Astrocyte (in vitro differentiated cells and primary cell): ENCODE data around the gene TNFAIP8L2. TPM values are rescaled to one million over a fixed set of nuclear protein-coding genes. Genes with fewer than 3 reads are reported as not detected.

ENCODE experiments used
- DNase-seq: peaks from one replicate; pipeline ENCODE4 v3.0.0-alpha.2; 2010; ENCODE audit warnings: low read depth
- FAIRE-seq: peaks from 2 replicates; lab custom pipeline; 2011; peaks lifted over from hg19 to GRCh38; lab: Jason Lieb, UNC
- H2AFZ ChIP-seq: 2 replicates; pipeline ENCODE4 v1.6.0; 2012; ENCODE audit warnings: low read depth, low read length, inconsistent platforms
- H3K27ac ChIP-seq: 2 replicates; pipeline ENCODE4 v1.5.1; 2011; ENCODE audit warnings: low read depth, low read length, inconsistent platforms
- H3K27me3 ChIP-seq: 2 replicates; pipeline ENCODE4 v1.6.0; 2011; ENCODE audit warnings: low read length, inconsistent platforms; ENCODE audit not compliant: insufficient read depth
- H3K36me3 ChIP-seq: 2 replicates; pipeline ENCODE4 v1.5.1; 2011; ENCODE audit warnings: low read length, inconsistent platforms; ENCODE audit not compliant: insufficient read depth
- H3K4me1 ChIP-seq: 2 replicates; pipeline ENCODE4 v1.5.1; 2011; ENCODE audit warnings: low read length, inconsistent platforms; ENCODE audit not compliant: insufficient read depth
- H3K4me2 ChIP-seq: 2 replicates; pipeline ENCODE4 v1.6.0; 2012; ENCODE audit warnings: low read length, inconsistent platforms
- H3K4me3 ChIP-seq: 2 replicates; pipeline ENCODE4 v1.5.1; 2011; ENCODE audit warnings: low read depth, mild to moderate bottlenecking, low read length, inconsistent platforms; ENCODE audit not compliant: insufficient read depth
- H3K79me2 ChIP-seq: 2 replicates; pipeline ENCODE4 v1.6.0; 2012; ENCODE audit warnings: mild to moderate bottlenecking, low read length, inconsistent platforms; ENCODE audit not compliant: insufficient read depth
- H3K9ac ChIP-seq: 2 replicates; pipeline ENCODE4 v1.6.0; 2012; ENCODE audit warnings: mild to moderate bottlenecking, low read length, inconsistent platforms
- H3K9me3 ChIP-seq: 2 replicates; pipeline ENCODE4 v1.5.1; 2012; ENCODE audit warnings: low read depth, mild to moderate bottlenecking, low read length, inconsistent platforms; ENCODE audit not compliant: insufficient read depth
- H4K20me1 ChIP-seq: 2 replicates; pipeline ENCODE4 v1.6.0; 2012; ENCODE audit warnings: low read length, inconsistent platforms; ENCODE audit not compliant: insufficient read depth
- H3K27ac Mint-ChIP-seq: one replicate; pipeline ENCODE4 v1.8.0; 2021; ENCODE audit warnings: mild to moderate bottlenecking, mixed read lengths; ENCODE audit not compliant: unreplicated experiment
- H3K27me3 Mint-ChIP-seq: one replicate; pipeline ENCODE4 v1.8.0; 2021; ENCODE audit warnings: low read depth, mixed read lengths; ENCODE audit not compliant: unreplicated experiment
- H3K36me3 Mint-ChIP-seq: one replicate; pipeline ENCODE4 v1.8.0; 2021; ENCODE audit warnings: low read depth, mixed read lengths; ENCODE audit not compliant: unreplicated experiment
- H3K4me1 Mint-ChIP-seq: one replicate; pipeline ENCODE4 v1.8.0; 2021; ENCODE audit warnings: low read depth, mixed read lengths; ENCODE audit not compliant: unreplicated experiment
- H3K4me3 Mint-ChIP-seq: one replicate; pipeline ENCODE4 v1.8.0; 2021; ENCODE audit warnings: mild to moderate bottlenecking, moderate library complexity, mixed read lengths; ENCODE audit not compliant: unreplicated experiment
- H3K9me3 Mint-ChIP-seq: one replicate; pipeline ENCODE4 v1.8.0; 2021; ENCODE audit warnings: mild to moderate bottlenecking, mixed read lengths; ENCODE audit not compliant: unreplicated experiment
- EZH2 ChIP-seq: IDR thresholded peaks from 2 replicates; pipeline ENCODE4 v1.6.1; 2012; ENCODE audit warnings: mild to moderate bottlenecking, low read length, inconsistent platforms; ENCODE audit not compliant: insufficient read depth
- total RNA-seq: library from RNA; stranded (reverse); gene quantifications from 2 replicates; pipeline ENCODE4 v1.2.1, GENCODE V29; 2021
- TF ChIP-seq, protein P1 (sequence below): IDR thresholded peaks from 2 replicates; pipeline ENCODE4 v1.5.1; 2011; ENCODE audit warnings: low read depth, mild to moderate bottlenecking, inconsistent platforms, low read length, moderate library complexity; ENCODE audit not compliant: insufficient read depth

The TNFAIP8L2 gene
- total RNA-seq, 1 donor from 2014 or later, result not detected

DNA sequence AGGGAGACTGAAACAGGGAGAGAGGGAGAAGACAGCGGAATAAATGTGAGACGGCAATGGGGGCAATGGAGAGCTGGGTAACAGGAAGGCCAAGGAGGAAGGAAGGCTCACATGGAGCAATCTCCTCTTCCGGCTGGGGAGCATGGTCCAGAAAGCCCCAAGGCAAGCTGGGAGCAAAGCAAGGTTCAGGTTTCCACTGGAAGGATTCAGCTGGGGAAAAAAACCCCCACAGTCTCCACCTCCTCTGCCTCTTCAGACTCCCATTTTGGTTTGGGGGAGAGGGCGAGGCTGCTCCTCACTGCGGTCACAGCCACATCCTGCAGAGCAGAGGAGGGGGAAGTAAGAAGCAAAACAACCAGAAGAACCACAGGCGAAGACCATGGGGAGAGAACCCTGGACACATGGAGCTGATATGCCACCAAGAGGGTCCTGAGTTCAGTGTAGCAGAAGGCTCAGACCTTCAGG is 650 bp downstream of the TNFAIP8L2 start:
- Histone ChIP-seq H3K4me3 (no peak overlapping the region), H3K9ac (no peak overlapping the region), H3K4me2 (no peak overlapping the region), H3K4me1 (no peaks in the 10 kb centered on the region), H3K79me2 (no peaks in the 10 kb centered on the region), H3K27ac (no peak overlapping the region), H3K9me3 (no peaks in the 10 kb centered on the region), H3K36me3 (peaks cover 12% of the 10 kb centered on the region), H3K27me3 (no peaks in the 10 kb centered on the region), H2AFZ (no peak overlapping the region), H4K20me1 (peaks cover 4% of the 10 kb centered on the region)
- no peak for DNase-seq
- H3K4me3 Mint-ChIP-seq, result no peak overlapping the region
- H3K27ac Mint-ChIP-seq, result no peak overlapping the region
- no peak for TF ChIP-seq EZH2
- TF ChIP-seq, protein P1, sequence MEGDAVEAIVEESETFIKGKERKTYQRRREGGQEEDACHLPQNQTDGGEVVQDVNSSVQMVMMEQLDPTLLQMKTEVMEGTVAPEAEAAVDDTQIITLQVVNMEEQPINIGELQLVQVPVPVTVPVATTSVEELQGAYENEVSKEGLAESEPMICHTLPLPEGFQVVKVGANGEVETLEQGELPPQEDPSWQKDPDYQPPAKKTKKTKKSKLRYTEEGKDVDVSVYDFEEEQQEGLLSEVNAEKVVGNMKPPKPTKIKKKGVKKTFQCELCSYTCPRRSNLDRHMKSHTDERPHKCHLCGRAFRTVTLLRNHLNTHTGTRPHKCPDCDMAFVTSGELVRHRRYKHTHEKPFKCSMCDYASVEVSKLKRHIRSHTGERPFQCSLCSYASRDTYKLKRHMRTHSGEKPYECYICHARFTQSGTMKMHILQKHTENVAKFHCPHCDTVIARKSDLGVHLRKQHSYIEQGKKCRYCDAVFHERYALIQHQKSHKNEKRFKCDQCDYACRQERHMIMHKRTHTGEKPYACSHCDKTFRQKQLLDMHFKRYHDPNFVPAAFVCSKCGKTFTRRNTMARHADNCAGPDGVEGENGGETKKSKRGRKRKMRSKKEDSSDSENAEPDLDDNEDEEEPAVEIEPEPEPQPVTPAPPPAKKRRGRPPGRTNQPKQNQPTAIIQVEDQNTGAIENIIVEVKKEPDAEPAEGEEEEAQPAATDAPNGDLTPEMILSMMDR, result no peak
- no peaks in the 10 kb centered on the region for H3K9me3 Mint-ChIP-seq
- H3K27me3 Mint-ChIP-seq, result no peaks in the 10 kb centered on the region
- H3K4me1 Mint-ChIP-seq, result no peaks in the 10 kb centered on the region
- no peak for FAIRE-seq
- peaks cover 13% of the 10 kb centered on the region for H3K36me3 Mint-ChIP-seq

DNA sequence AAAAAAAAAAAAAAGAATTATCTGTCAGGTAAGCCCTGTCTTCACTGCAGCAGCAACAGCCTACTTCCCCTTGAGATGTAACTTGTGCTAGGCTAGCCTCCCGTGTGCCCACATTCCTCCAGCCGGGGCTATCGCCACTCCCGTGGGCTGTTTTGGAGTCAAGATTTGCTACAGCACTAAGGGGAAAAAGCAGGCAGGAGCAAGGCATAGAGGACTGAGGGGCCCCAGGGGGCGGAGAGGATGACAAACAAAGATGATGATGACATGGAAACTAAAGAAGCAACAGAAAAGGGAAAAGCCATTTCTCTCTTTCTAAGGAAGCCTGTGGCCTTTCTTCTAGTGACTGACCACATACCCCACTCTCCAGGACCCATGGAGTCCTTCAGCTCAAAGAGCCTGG is 1.9 kb downstream of the TNFAIP8L2 start:
- no peak overlapping the region for H3K27ac Mint-ChIP-seq
- DNase-seq, result no peak
- no peak overlapping the region for H3K4me3 Mint-ChIP-seq

DNA sequence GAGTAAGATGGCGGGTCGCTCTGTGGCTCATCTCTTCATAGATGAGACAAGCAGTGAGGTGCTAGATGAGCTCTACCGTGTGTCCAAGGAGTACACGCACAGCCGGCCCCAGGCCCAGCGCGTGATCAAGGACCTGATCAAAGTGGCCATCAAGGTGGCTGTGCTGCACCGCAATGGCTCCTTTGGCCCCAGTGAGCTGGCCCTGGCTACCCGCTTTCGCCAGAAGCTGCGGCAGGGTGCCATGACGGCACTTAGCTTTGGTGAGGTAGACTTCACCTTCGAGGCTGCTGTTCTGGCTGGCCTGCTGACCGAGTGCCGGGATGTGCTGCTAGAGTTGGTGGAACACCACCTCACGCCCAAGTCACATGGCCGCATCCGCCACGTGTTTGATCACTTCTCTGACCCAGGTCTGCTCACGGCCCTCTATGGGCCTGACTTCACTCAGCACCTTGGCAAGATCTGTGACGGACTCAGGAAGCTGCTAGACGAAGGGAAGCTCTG is 2.4 kb downstream of the TNFAIP8L2 start:
- Histone ChIP-seq H3K9ac (no peak overlapping the region), H3K4me1 (no peaks in the 10 kb centered on the region), H3K4me3 (no peak overlapping the region), H3K4me2 (no peak overlapping the region), H3K36me3 (peaks cover 12% of the 10 kb centered on the region), H3K27me3 (no peaks in the 10 kb centered on the region), H4K20me1 (peaks cover 4% of the 10 kb centered on the region), H3K79me2 (no peaks in the 10 kb centered on the region), H2AFZ (no peak overlapping the region), H3K27ac (no peak overlapping the region), H3K9me3 (no peaks in the 10 kb centered on the region)
- H3K27ac Mint-ChIP-seq, result no peak overlapping the region
- H3K9me3 Mint-ChIP-seq, result no peaks in the 10 kb centered on the region
- H3K36me3 Mint-ChIP-seq, result peaks cover 13% of the 10 kb centered on the region
- DNase-seq, result no peak
- peaks cover 2% of the 10 kb centered on the region for H3K4me1 Mint-ChIP-seq
- no peaks in the 10 kb centered on the region for H3K27me3 Mint-ChIP-seq
- TF ChIP-seq, protein P1, result no peak
- TF ChIP-seq EZH2, result no peak
- no peak overlapping the region for H3K4me3 Mint-ChIP-seq
- FAIRE-seq, result no peak

More for the DNA sequence above, 1.9 kb downstream of the TNFAIP8L2 start:
- Histone ChIP-seq H3K79me2 (no peaks in the 10 kb centered on the region), H3K4me3 (no peak overlapping the region), H3K27ac (no peak overlapping the region), H4K20me1 (peaks cover 4% of the 10 kb centered on the region), H3K9me3 (no peaks in the 10 kb centered on the region), H3K27me3 (no peaks in the 10 kb centered on the region), H3K9ac (no peak overlapping the region), H3K4me2 (no peak overlapping the region), H3K36me3 (peaks cover 12% of the 10 kb centered on the region), H2AFZ (no peak overlapping the region), H3K4me1 (no peaks in the 10 kb centered on the region)
- Mint-ChIP-seq H3K27me3 (no peaks in the 10 kb centered on the region), H3K9me3 (no peaks in the 10 kb centered on the region), H3K4me1 (no peaks in the 10 kb centered on the region), H3K36me3 (peaks cover 13% of the 10 kb centered on the region)
- no peak for TF ChIP-seq EZH2
- TF ChIP-seq, protein P1, result no peak
- FAIRE-seq, result no peak
